Measurements from ENCODE around the gene SSR3.

DNA sequence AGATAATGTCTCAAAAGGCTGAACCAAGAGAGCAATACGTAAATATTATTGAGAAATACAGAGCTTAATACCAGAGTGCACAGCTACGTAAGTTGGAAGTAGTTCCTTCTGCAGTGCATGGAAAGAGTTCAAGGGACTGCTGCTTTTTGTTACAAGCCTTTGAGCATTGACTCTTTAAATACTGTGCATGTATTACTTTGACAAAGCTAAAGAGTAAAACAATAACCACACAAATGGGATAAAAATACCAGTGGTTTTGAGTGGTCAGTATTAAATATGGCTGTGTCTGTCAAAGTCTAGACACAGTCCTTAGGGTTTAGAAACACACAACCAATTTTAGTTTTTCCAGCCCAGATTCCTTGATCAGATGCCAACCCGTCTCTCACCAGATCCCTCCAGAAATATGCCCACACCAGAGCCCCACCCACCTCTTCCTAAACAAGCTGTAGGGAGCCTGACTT lies 62.1 kb downstream of the SSR3 start:
- TF ChIP-seq, protein P1, sequence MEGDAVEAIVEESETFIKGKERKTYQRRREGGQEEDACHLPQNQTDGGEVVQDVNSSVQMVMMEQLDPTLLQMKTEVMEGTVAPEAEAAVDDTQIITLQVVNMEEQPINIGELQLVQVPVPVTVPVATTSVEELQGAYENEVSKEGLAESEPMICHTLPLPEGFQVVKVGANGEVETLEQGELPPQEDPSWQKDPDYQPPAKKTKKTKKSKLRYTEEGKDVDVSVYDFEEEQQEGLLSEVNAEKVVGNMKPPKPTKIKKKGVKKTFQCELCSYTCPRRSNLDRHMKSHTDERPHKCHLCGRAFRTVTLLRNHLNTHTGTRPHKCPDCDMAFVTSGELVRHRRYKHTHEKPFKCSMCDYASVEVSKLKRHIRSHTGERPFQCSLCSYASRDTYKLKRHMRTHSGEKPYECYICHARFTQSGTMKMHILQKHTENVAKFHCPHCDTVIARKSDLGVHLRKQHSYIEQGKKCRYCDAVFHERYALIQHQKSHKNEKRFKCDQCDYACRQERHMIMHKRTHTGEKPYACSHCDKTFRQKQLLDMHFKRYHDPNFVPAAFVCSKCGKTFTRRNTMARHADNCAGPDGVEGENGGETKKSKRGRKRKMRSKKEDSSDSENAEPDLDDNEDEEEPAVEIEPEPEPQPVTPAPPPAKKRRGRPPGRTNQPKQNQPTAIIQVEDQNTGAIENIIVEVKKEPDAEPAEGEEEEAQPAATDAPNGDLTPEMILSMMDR (IDR thresholded peaks at IDR 0.05; ENCODE audit: low read length), result no peak
- TF ChIP-seq EZH2 (IDR thresholded peaks at IDR 0.05; ENCODE audit: borderline replicate concordance, low read length), result no peak
